Activated B cell treated with CpG ODN at 0.5 μM for 24 hours (primary cell): Measurements from ENCODE around the gene KRTAP10-1. TPM values are rescaled to one million over a fixed set of nuclear protein-coding genes. Genes with fewer than 3 reads are reported as not detected.

Source experiments
- ATAC-seq: fragments of 200-7000 bp; cut with Tn5 transposase; one replicate; pipeline ENCODE4 v1.10.0; 2021; ENCODE audit warnings: low read depth, mild to moderate bottlenecking, moderate library complexity
- CTCF ChIA-PET: fragments of 350-600 bp; sonication (Branson Sonifier 250); formaldehyde crosslinking; loops from one replicate; lab custom pipeline; 2021; ENCODE audit warnings: antibody characterized with exemption; lab: Charles Lee
- POLR2A ChIA-PET: fragments of 350-600 bp; sonication (Branson Sonifier 250); formaldehyde crosslinking; loops from one replicate; lab custom pipeline; 2021; ENCODE audit warnings: antibody characterized with exemption; lab: Charles Lee
- DNase-seq: peaks from one replicate; pipeline ENCODE4 v3.0.0; 2022
- H3K27ac Mint-ChIP-seq: one replicate; pipeline ENCODE4 v1.8.0; 2020; ENCODE audit warnings: mixed read lengths
- H3K27me3 Mint-ChIP-seq: one replicate; pipeline ENCODE4 v1.8.0; 2021; ENCODE audit warnings: mixed read lengths
- H3K36me3 Mint-ChIP-seq: one replicate; pipeline ENCODE4 v1.8.0; 2021; ENCODE audit warnings: low read depth, mixed read lengths
- H3K4me1 Mint-ChIP-seq: one replicate; pipeline ENCODE4 v1.8.0; 2021; ENCODE audit warnings: mixed read lengths
- H3K4me3 Mint-ChIP-seq: one replicate; pipeline ENCODE4 v1.8.0; 2020; ENCODE audit warnings: mild to moderate bottlenecking, mixed read lengths
- H3K9me3 Mint-ChIP-seq: one replicate; pipeline ENCODE4 v1.8.0; 2020; ENCODE audit warnings: mixed read lengths
- CTCF ChIP-seq: fragments of 200-600 bp; IDR thresholded peaks from one replicate; pipeline ENCODE4 v1.8.0; 2022; ENCODE audit warnings: antibody characterized with exemption, mild to moderate bottlenecking
- intact Hi-C: fragments of 100-400 bp; cut with micrococcal nuclease; formaldehyde crosslinking; loops from one replicate; pipeline ENCODE4 v1.15.1; 2024
- total RNA-seq: library from RNA; stranded (reverse); gene quantifications from 2 replicates; pipeline ENCODE4 v1.2.3, GENCODE V29; 2022

The KRTAP10-1 gene
- total RNA-seq, 1 donor from 2014 or later = not detected

DNA sequence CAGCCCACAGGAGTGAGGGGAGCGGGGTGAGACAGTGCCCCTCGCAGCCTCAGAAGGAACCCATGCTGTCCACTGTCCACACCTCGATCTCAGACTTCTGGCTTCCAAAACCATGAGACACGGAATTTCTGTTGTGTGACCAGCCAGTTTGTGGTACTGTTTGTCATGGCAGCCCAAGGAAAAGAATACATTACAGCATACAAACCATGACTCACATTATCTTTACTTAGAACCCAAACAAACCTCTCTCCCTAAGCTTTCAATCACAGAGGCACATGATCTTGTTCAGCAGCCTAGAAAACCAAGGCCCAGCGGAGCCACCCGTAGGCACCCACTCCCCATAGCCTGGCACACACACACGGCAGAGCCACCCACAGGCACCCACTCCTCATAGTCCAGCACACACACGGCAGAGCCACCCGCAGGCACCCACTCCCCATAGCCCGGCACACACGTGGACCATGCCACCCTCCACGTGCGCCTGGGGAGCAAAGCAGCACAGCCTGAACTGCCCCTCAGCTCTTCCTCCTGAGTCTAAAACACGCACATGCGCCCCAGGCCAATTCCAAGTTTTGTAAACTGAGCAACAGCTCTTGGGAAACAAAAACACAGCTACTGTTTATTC is 33.1 kb upstream of the KRTAP10-1 start:
- H3K4me3 Mint-ChIP-seq = no peak overlapping the region
- TF ChIP-seq CTCF = no peak
- ChIA-PET POLR2A (interaction anchor here (0.6 kb wide), 1 partner anchor 42 kb away, joined by 3 read pairs; no protein-coding TSS in a partner anchor), CTCF (interaction anchor here (0.6 kb wide), 1 partner anchor 208 kb away, joined by 3 read pairs; no protein-coding TSS in a partner anchor)
- H3K9me3 Mint-ChIP-seq = peaks cover 15% of the 10 kb centered on the region
- H3K4me1 Mint-ChIP-seq = no peaks in the 10 kb centered on the region
- intact Hi-C loops = no loop called here
- no peak overlapping the region for H3K27ac Mint-ChIP-seq
- DNase-seq (no peak), ATAC-seq (no peak)
- H3K36me3 Mint-ChIP-seq = no peaks in the 10 kb centered on the region
- peaks cover 15% of the 10 kb centered on the region for H3K27me3 Mint-ChIP-seq

DNA sequence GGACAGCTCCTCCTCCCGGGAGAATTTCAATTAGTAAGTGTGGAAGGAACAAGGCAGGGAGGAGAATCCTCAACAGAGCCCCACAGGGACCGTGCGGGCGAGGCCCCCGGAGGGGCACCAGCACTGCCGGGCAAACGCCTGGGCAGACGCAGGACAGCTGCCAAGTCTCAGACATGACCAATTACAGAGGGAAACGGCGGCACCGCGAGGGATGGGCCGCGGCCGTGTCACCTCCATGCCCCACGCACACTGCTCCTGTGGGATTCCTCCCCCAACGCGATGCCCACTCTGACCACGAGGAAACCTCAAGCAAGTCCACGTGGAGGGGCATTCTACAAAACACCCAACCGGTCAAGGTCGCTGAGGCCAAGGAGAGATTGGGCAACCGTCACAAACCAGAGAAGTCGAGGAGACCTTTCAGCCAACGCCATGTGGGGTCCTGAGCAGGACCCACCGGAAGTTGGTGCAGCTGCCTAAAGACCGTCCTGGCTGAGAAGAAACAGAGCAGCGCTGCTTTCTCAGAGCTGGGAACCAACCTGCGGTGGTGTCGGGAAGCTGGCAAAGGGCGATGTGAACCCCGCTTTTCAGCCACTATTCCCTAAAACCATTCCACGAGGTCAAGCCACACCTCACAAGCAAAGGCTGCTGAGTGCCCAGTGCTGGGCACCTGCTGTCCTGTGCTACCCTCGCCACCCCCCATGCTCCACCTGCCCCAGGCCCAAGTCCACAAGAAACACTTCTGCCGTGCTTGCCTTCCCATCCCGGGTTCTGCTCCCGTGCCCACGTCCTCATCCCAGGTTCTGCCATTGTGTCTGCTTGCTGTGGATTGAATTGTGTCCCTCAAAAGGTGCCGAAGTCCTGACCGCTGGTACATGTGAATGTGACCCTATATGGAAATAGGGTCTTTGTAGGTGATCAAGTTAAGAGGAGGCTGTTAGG is 32.1 kb upstream of the KRTAP10-1 start:
- intact Hi-C loops = no loop called here
- TF ChIP-seq CTCF = no peak
- Mint-ChIP-seq H3K4me1 (peaks cover 7% of the 10 kb centered on the region), H3K4me3 (no peak overlapping the region), H3K36me3 (no peaks in the 10 kb centered on the region), H3K27ac (no peak overlapping the region), H3K9me3 (peaks cover 11% of the 10 kb centered on the region), H3K27me3 (peaks cover 15% of the 10 kb centered on the region)
- POLR2A ChIA-PET = no interaction called here
- no peak for DNase-seq
- CTCF ChIA-PET = no interaction called here
- ATAC-seq = no peak

DNA sequence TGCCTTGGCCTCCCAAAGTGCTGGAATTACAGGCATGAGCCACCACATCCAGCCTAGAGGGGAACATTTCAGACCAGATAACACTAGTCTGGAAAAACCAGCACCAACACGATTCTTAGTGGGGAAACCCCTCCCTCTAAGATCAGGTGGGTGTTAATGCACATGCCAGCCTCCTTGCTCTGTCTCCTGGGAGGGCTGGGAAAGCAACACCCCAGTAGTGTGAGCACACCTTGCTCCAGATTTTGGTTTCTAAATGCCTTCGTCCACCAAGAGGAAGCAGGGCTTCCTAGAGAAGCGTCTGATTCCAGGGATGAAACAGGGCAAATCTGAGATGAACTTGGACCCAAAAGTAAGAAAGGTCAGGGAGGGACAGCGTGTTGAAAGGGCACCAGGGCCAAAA is 31.3 kb upstream of the KRTAP10-1 start:
- Mint-ChIP-seq H3K27me3 (peaks cover 15% of the 10 kb centered on the region), H3K9me3 (peaks cover 6% of the 10 kb centered on the region), H3K4me1 (peaks cover 14% of the 10 kb centered on the region), H3K27ac (no peak overlapping the region), H3K36me3 (no peaks in the 10 kb centered on the region), H3K4me3 (no peak overlapping the region)
- ATAC-seq = no peak
- CTCF ChIA-PET = no interaction called here
- no peak for DNase-seq
- intact Hi-C loops = no loop called here
- no peak for TF ChIP-seq CTCF
- POLR2A ChIA-PET = no interaction called here

DNA sequence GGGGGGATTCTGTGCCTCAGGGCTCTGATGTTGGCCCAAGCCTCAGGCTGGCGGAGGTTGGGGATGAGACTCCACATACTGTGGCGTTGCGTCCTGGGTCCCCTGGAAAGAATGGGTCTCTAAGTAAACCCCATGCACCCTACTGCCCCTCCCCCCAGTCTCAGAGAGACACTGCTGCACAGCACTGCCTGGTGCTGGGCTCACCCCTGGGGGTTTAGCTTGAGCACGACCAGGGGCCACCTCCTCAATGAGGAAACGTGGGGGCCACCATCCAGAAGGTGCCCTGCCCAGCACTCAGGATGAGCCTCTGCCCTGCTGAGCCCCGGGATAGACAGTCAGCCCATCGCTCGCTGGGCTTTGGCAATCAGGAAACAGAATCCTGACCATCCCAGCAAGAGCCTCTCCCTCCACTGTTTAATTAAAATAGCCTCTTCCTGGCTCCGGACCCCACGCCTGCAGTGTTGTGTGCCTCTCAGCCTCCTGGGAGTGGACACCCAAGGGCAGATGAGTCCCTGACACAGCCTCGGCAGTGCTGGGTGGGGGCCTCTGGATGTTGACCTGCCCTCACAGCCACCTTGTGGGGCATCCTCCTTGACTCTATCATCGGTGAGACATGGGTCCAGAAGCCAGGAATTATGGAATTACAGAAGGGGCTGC is 30.0 kb upstream of the KRTAP10-1 start:
- TF ChIP-seq CTCF = no peak
- H3K4me3 Mint-ChIP-seq = no peak overlapping the region
- peaks cover 13% of the 10 kb centered on the region for H3K27me3 Mint-ChIP-seq
- ChIA-PET POLR2A (no interaction called here), CTCF (no interaction called here)
- no peaks in the 10 kb centered on the region for H3K36me3 Mint-ChIP-seq
- no peak for DNase-seq
- H3K27ac Mint-ChIP-seq = no peak overlapping the region
- intact Hi-C loops = loop anchor here (5.0 kb wide), 1 partner anchor 537 kb away; no protein-coding TSS in a partner anchor
- peaks cover 6% of the 10 kb centered on the region for H3K9me3 Mint-ChIP-seq
- H3K4me1 Mint-ChIP-seq = peaks cover 23% of the 10 kb centered on the region
- ATAC-seq = no peak
